Right kidney (tissue), 1 donor: ENCODE measurements around the gene RNF19B.

Experiments used
- DNase-seq: peaks from one replicate; pipeline ENCODE4 v3.0.0-alpha.2; 2016

Gene RNF19B

DNA sequence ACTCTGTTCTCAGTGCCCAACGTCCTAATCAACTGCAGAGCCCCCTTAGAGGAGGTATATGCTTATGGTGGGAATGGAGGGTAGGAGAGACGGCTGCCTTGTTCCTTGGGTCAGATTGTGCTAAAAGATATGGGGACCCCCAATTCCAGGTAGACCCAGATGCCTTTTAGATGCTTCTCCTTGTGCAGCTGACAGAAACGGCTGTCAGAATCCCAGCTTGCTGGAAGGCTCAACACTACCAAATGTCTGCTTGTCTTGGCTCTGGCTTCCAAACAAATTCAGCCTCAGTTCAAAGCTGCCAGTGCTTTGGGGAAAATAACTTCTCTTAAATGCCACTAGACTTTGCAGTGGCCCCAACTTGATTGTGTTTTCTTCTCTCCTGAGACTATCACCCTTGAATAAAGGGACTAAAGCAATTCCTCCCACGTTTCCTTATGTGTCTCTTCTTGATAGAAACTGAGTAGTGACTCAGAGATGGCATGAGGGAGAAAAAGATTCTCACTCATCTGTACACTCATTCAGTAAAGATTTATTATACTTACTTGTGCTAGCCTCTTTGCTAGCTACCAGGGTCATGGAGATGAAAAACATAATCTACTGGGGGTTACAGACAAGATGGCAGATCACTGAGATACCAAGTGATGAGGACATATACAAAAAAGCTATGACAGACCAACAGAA, 3.4 kb upstream of the RNF19B start:
- no peak for DNase-seq

DNA sequence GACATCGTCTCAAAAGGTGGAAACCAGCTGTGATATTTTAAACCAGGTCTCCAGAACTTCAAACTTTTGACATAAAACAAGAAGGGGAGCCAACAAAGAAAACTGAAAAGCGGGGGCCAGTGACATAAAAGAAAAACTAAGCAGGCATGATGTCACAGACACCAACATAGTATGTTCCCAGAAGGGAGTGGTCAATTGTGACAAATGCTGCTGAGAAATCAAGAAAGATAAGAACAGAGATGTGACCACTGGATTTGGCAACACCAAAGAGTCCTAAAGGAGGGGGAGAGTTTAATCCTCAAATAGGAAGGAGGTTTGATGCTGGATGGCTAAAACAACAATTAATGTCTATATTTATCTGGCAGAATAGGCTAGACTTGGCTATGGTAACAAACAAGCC, 2.3 kb upstream of the RNF19B start:
- DNase-seq, result no peak

DNA sequence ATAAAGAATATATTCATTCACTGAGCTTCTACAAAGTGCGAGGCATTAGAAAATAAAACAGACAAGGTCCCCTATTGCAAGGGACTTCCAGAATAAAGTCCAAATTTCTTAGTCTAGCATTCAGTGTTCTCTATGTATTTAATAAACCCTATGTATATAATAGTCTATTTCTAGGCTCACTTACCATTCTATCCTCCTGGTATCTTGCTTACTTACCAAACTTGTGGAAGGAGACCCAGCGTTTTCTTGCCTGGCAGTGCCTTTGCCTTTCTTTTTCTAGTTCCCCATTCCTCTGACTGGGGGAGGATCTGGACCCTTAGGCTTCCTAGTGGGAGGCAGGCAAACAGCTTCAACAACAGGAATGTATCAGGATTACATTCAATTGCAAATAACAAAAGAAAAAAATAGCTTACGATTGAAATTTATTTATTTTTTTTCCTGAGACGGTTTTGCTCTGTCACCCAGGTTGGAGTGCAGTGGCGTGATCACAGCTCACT, 690 bp upstream of the RNF19B start:
- no peak for DNase-seq

DNA sequence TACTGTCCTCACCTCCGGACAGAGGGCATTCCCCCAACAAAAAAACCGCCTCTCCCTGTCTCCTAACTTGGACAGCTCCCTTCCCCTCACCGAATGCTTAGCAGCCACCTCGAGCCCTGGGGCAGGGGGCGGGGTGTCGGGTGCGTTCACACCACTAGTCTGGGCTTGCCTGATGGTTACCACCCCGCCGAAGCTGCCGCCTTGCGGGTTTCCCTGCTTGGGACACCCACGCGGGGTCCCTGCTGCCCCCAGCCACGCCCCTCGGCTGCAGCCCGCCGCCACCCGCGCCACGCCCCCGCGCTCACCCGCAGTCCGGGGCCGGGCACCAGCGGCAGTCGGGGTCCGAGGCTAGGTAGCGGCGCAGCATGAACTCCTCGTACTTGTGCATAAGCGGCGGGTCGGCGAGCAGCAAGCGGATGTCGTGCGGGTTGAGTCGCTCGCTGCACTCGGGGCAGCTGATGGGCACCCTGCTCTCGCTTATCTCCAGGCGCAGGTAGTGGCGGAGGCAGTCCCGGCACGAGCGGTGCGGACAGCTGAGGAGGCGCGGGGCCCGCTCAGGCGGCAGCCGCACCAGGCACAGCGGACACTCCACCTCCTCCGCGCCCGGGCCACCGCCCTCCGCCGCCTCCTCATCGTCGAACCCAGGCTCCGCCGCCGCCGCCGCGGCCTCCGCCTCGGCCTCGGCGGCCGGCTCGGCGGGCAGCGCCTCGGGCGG, 706 bp downstream of the RNF19B start:
- DNase-seq, result peak; percentile 82

DNA sequence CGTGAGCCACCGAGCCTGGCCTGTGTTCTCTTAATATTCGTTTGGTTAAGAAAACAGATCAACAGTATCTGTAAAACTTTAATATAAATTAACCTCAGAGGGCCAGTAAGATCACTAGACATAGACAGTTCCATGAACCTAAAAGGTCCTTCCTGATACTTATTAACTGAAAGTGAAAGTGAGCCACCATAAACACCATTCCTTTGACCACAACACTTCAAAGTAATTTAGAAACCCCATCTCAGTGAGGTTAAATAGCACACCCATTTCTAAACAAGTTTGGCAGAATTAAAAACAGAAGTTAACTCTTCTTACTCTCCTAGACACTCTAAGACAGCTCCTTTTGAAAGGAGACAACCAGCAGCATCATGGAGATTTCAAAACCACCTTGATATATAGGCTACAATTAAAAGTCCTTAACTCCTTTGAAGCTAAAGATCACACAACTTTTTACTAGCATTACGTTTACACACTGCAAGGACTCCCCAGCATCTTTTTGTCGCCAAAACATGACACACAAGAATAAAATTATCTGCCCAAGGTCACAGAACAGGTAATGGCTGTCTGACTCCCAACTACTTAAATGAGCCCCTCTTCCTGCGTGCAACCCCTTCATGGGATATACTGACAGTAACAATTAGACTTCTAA, 2.2 kb downstream of the RNF19B start:
- no peak for DNase-seq

DNA sequence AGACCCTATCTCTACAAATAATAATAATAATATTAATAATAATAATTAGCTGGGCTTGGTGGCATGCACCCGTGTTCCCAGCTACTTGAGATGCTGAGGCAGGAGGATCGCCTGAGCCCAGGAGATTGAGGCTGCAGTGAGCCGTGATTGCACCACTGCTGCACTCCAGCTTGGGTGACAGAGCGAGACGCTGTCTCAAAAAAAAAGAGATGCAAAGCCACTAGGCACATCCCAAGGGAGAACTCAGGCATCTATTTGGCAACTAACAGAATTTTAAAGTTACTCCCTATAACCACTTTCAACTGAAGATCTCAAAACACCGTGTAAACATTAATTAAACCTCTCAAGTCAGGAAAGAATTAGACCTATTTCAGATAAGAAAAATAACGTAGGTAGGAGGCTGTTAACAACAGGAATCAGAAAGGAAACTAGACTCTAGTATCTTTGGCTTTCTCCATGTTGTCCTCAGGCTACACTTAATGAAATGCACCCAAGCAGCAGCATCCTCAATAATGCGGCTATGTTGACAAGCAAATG, 3.7 kb downstream of the RNF19B start:
- no peak for DNase-seq

DNA sequence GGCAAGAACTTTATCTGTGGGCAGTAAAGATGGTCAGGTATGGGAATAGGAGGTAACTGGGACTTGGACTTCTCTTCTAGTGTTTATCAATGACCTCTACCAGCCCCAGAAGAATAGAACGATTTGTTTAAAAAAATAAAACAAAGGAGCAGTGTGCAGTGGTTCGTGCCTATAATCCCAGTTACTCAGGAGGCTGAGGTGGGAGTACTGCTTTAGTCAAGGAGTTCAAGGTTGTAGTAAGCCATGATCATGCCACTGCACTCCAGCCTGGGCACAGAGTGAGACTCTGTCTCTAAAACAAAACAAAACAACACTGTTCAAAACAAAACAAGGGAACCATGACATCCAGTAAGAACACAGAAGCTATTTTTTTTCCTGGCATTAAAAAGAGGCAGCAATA, 4.3 kb downstream of the RNF19B start:
- DNase-seq, result no peak

DNA sequence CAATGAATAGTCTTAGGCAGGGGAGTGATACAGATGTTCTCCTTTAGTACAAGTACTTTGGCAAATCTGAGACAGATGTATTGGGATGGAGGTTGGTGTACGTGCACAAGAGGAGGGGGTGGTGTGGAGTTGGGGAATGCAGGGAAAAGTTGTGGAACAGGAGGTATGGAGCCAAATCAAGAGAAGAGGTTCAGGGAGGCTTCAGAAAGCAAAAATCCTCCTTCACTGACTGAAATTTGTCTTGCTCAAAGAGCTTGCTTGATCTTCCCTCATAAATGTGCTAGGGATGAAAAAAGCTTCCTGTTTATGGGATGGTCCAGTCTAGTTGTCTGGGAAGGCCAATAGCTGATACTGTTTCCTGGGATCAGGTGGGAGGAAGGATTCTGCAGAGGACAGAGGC, 5.8 kb downstream of the RNF19B start:
- DNase-seq, result no peak

DNA sequence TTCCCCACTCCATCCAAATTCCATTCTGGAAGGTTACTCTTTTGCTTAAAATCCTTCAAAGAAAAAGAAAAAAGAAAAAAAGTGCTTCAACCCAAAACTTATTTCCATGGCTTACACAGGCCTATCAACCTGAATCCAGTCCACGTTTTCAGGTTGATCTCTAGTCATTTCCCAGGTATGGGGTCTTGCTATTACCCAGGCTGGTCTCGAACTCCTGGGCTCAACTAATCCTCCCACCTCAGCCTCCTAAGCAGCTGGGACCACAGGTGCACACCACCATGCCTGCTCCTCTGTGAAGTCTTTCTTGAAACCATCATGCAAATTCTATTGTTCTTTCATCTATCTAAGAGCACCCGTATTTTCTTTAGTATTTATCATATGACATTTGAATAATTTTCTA, 7.6 kb downstream of the RNF19B start:
- no peak for DNase-seq

DNA sequence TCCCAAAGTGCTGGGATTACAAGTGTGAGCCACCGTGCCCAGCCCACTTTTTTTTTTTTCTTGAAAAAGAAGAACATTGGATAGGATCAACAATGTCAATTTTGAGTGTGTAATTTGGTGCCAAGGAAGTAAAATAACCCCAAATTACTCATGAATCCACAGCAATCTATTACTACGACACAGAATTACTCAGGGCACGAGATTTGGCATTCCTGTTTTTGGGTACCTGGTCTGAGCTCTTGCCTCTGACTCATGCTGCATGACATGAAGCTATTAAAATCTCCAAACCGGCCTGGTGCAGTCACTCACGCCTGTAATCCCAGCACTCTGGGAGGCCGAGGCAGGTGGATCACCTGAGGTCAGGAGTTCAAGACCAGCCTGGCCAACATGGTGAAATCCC, 10.4 kb downstream of the RNF19B start:
- DNase-seq, result no peak

DNA sequence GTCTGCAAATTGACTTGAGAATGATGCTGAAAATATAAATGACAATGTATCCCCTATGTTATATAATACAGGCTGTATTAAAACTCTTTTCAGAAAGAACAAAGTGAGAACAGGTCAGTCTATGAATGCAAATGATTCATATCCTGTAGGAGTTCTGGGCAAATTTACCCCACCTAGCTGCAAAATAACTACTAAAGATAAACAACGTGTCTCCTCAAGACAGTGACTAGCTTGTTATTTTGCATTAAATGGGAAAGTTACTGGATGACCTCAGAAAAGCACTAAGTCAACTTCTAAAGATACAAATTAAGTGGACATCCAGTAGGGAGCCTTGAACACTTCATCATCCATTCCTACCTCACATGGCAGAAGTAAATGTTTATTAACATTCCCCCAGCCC, 11.1 kb downstream of the RNF19B start:
- no peak for DNase-seq

DNA sequence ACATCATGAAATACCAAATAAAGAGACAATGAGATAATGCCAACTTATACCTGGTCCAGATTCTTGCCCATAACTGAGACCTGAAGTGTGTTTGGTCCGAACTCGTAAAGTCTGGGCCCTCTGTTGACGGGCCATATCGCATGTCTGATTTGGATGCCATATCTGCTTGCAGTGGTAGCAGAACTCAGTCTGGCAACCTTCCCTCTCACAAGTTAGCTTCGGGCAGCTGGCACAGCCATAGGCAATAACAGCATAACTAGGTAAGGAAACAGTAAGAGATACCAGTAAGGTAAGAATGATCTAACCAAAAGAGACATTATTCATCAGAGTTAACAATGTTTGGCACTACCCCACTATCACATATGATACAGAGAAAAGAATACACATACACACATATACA, 15.1 kb downstream of the RNF19B start:
- DNase-seq, result no peak

DNA sequence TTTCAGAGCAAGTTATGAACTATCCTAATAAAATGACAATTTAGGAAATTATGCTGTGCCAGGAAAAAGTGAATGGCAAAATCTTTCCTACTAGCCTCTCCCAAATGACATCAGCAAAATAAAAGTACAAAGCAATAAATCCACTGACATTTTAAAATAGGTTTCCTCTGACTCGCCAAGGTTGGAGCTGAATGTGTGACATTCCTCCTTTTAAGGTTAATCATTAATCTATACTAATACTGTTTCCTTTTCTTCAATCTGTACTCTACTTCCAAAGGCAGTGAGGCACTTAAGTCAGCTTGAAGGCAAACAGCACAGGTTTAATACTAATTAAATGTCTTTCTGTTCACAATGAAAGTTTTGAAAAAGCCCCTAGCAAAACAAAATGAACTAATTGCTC, 15.7 kb downstream of the RNF19B start:
- DNase-seq, result no peak

DNA sequence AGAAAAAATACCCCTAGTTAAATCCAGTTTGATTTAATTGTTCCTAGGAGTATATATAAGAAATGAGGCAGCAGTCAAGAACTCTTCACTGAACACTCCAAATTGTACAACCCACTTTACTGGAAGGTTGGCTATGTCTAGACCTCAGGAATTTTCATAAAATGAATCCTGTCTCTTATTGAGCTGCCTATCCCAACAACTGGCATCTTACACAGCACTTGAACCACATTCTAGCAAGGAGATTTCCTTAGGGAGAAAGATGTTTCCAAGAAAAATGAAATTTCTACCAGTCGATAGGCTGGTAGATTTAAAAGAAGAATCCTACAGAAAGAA, 16.3 kb downstream of the RNF19B start:
- no peak for DNase-seq

DNA sequence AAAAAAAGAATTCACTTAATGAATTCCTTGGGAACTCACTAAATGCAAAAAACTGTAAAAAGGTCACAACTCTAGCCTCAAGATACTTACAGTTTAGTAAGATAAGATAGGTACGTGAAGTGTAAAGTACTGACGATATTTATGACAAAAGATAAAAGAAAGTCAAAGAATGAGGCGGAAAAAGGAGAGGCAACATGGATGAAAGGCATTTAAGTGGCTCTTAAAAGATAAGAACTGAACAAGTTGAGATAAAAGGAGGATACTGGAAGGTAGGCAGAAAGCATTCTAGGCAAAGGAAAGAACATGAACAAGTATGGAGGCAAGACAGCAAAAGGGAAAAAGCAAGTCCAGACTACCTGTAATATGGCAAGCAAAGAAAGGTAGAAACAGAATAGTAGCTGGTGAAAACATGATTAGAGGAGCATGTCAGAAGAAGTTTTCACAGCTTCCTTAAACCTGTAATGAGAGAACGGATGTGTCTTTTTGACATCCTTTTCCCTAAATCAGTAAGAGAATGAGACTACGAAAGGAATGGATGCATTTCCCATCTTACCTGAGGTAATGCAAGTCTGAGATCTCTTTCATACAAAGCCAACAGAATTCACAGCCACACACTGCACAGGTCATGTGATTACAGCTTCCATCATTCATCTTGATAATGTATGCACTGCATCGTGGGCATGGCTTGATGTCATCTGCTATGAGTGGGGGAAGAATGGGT, 16.8 kb downstream of the RNF19B start:
- DNase-seq, result no peak

DNA sequence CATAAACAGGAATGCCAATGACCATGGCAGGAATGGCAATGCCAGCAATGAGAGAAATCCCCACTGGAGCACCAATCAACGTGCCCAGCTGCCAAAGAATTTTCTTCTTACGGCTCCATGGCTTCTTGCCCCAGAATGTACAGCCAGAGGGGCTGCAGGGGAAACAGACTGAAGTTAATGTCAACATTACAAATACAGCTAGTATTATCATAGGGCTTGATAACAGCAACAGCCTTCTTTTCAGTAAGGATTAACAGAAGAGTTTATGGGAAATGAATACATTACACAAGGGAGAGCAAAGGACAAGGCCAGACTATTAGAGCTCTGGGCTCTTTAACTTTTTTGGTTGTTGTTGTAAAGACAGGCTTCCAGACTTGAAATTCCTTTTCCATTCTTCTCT, 18.2 kb downstream of the RNF19B start:
- no peak for DNase-seq

DNA sequence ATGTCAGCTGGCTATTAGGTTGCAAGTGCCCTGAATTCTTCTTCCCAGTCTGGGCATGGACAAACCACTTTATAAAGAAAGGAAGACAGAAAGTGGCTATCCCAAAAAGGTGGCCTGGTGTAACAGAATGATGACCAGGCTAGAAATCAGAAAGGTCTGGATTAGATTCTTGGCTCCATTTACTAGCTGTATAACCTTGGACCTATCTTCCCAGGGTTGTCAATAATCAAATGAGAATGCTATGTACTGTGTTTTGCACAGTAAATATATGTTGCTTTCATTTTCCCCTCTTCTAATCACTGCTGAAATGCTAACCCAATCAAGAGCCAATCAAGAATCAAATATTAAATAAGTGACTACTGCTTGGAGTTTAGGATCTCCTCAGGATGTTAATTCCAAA, 20.4 kb downstream of the RNF19B start:
- DNase-seq, result no peak

DNA sequence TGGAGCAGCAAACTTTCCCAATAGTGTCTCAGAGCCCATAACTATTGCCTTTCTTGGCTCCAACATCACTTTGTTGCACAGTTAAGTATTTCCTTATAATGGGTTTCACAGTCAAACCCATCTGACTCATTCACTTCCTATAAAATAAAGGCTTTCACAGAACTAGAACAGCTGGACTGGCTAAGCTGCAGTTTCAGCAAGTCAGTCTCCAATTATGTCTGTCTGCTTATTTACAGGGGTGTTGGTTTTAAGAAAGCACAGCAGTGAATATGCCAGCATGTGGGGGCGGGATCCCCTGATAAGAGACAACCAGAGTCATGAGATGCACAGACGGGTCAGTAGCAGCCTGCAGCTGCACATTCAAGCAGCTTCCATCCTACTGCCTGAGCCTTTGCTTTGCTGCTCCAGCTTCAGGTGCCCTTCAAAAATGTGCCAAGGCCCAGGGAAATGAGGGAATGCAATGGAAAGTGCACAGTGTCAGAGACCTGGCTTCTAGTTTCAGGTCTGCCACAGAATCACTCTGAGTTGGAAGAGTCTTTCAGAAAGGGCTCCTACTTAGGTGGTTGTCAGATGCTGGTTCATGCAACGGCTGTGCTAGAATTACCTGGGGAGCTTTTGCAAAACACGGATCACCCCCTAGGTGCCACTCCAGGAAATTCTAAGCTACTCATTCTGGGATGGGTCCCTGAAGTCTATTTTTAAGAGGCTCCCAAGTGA, 24.8 kb downstream of the RNF19B start:
- no peak for DNase-seq

DNA sequence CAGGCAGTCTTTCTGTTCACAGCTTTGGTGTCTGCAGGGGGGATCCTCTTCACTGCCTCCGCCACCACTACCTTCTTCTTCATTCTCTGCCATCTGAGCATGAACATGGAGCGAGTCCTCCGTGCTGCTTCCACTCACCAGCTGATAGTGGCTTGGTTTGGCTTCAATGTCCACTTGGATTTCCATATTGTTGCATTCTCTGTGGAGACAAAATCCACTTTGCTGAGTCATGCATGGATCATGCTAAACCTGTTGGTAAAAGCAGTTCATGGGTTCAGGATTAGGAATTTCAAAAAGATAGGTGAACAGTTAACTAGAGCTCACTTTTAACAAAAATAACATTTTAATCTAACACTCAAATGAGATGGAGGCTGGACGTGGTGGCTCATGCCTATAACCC, 27.5 kb downstream of the RNF19B start:
- DNase-seq, result no peak

DNA sequence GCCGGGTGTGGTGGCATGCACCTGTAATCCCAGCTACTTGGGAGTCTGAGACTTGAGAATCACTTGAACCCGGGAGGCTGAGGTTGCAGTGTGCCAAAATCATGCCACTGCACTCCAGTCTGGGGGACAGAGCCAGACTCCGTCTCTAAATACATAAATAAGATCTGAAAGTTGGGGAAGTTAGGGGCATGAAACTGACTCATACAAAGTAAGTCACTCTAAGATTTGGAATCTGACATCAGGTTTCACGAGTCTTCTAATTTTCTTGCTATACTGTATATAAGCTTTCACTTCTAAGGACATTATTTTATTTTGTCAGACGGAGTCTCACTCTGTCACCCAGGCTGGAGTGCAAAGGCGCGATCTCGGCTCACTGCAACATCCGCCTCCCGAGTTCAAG, 30.1 kb downstream of the RNF19B start:
- DNase-seq, result no peak

DNA sequence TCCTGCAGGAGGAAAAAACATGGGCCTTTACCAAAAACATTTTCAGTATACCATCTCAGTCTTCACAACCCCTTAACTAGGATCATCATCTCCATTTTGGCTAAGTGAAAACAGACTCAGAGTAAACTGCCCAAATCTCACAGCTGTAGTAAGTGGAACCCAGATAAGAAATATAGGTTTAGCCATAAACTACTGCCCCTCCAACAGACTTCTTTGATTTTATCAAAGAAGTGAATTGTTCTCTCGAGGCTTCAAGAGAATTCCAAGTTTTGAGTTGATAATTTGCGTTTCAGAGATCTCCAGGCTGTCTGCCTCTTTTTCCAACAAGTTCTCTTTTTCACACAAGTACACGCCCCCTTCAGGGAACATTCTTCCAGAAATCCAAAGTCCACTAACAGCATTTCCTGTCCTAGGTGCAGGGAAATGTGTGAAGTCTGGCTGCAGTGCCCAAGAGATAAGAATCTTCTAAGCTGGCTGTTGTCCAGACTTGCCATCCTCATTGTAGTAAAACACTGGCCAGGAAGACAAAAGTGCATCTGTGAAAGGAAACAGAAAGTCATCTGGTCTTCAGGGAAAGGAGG, 30.8 kb downstream of the RNF19B start:
- no peak for DNase-seq

DNA sequence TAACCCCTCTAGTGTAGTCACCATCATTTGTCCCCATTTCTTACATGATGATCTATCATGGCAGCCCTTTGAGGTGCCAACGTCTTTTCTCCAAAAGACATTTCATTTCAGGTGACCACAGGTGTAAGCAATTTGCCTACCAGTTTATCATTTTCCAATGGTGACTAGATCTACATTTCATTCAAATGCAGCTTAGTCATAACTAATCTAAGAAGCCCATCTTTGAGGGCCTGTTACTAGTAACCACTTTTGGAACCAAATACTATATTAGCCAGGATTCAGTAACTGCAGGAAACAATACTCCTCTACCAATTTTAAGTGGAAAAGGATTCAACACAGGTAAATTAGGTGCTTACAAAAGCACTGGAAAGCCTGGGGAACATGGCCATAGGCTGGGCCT, 32.8 kb downstream of the RNF19B start:
- no peak for DNase-seq
